Kidney glomerular epithelial cell (primary cell): ENCODE data around the gene CCDC73.
A peak's percentile ranks its signal among the peaks of the same experiment; 100 is the strongest.
"Not testable (repeated sequence)": the region's sequence is repeated elsewhere in the genome, so short reads cannot be mapped to it uniquely, and the experiment has no call there.

ENCODE experiments used
- DNase-seq: peaks from one replicate; lab custom pipeline; 2025; lab: John Stamatoyannopoulos, UW

CCDC73 gene

GRCh38 chr11:32794439-32794838 is at the start of gene CCDC73:
Gene CCDC73, minus strand, starts transcription at chr11:32794662. Its CDS starts 34,419 bp downstream, at chr11:32760243.
- no peak for DNase-seq

- DNase-seq, result no peak
Measured at GRCh38 chr11:32843544-32843943, 49.1 kb upstream of the CCDC73 start.

- peak; percentile 9 for DNase-seq
Measured at GRCh38 chr11:32840587-32840986, 46.1 kb upstream of the CCDC73 start.

- no peak for DNase-seq
Measured at GRCh38 chr11:32839308-32839707, 44.8 kb upstream of the CCDC73 start.

- peak; percentile 7 for DNase-seq
Measured at GRCh38 chr11:32838505-32839274, 44.2 kb upstream of the CCDC73 start.

GRCh38 chr11:32836946-32837345 is 42.5 kb upstream of the CCDC73 start:
- DNase-seq, result no peak

GRCh38 chr11:32833921-32834320 is 39.5 kb upstream of the CCDC73 start:
- DNase-seq, result no peak

- DNase-seq, result peak; percentile 38
Measured at GRCh38 chr11:32831221-32831620, 36.8 kb upstream of the CCDC73 start.

GRCh38 chr11:32830796-32831195 is 36.3 kb upstream of the CCDC73 start:
- no peak for DNase-seq

- DNase-seq, result no peak
Measured at GRCh38 chr11:32830413-32830738, 35.9 kb upstream of the CCDC73 start.

GRCh38 chr11:32829680-32830412 is 35.4 kb upstream of the CCDC73 start, which contains the start of gene PRRG4:
Gene PRRG4, plus strand, starts transcription at chr11:32829927. Its CDS starts 603 bp downstream, at chr11:32830530.
- no peak for DNase-seq

- DNase-seq, result peak; percentile 39
Measured at GRCh38 chr11:32829157-32829679, 34.8 kb upstream of the CCDC73 start.

- no peak for DNase-seq
Measured at GRCh38 chr11:32827276-32827675, 32.8 kb upstream of the CCDC73 start.

- no peak for DNase-seq
Measured at GRCh38 chr11:32826113-32826512, 31.7 kb upstream of the CCDC73 start.

- DNase-seq, result not testable (repeated sequence)
Measured at GRCh38 chr11:32823617-32824016, 29.2 kb upstream of the CCDC73 start.

- no peak for DNase-seq
Measured at GRCh38 chr11:32821917-32822560, 27.6 kb upstream of the CCDC73 start.

GRCh38 chr11:32821517-32821916 is 27.1 kb upstream of the CCDC73 start:
- peak; percentile 22 for DNase-seq

- no peak for DNase-seq
Measured at GRCh38 chr11:32820497-32820896, 26.0 kb upstream of the CCDC73 start.

- no peak for DNase-seq
Measured at GRCh38 chr11:32819187-32819586, 24.7 kb upstream of the CCDC73 start.

- no peak for DNase-seq
Measured at GRCh38 chr11:32817852-32818183, 23.4 kb upstream of the CCDC73 start.

GRCh38 chr11:32817181-32817851 is 22.9 kb upstream of the CCDC73 start:
- DNase-seq, result no peak

- DNase-seq, result peak; percentile 72
Measured at GRCh38 chr11:32809313-32809712, 14.9 kb upstream of the CCDC73 start.
